Fibroblast of lung (primary cell): ENCODE measurements around the gene DSCAML1. TPM values are rescaled to one million over a fixed set of nuclear protein-coding genes. Genes with fewer than 3 reads are reported as not detected.

ENCODE experiments used
- DNase-seq, 2 donors: peaks; one replicate each; pipeline versions ENCODE4 v3.0.0 to v3.0.0-alpha.2; 2010; ENCODE audit warnings: low read depth in 2 of 2
- H2AFZ ChIP-seq: 2 replicates; pipeline ENCODE4 v1.5.1; 2012; ENCODE audit warnings: low read length, control low read depth, inconsistent platforms
- H3K27ac ChIP-seq: 2 replicates; pipeline ENCODE4 v1.5.1; 2011; ENCODE audit warnings: low read length, control low read depth; ENCODE audit not compliant: insufficient read depth
- H3K27me3 ChIP-seq: 2 replicates; pipeline ENCODE4 v1.5.1; 2011; ENCODE audit warnings: mild to moderate bottlenecking, low read length; ENCODE audit not compliant: control insufficient read depth, insufficient read depth
- H3K36me3 ChIP-seq: 2 replicates; pipeline ENCODE4 v1.5.1; 2011; ENCODE audit warnings: low read length; ENCODE audit not compliant: control insufficient read depth, insufficient read depth
- H3K4me1 ChIP-seq: 2 replicates; pipeline ENCODE4 v1.5.1; 2011; ENCODE audit warnings: low read length; ENCODE audit not compliant: control insufficient read depth, insufficient read depth; ENCODE audit errors: extremely low read depth
- H3K4me2 ChIP-seq: 2 replicates; pipeline ENCODE4 v1.5.1; 2011; ENCODE audit warnings: low read length, control low read depth; ENCODE audit not compliant: insufficient read depth; ENCODE audit errors: extremely low read depth
- H3K4me3 ChIP-seq, 4 experiments: fragments of 200-600 bp in 1 of 4; sonication (generic) in 1 of 4; replicated peaks in 1 of 4; 2 replicates each; pipeline ENCODE4 v1.5.1; 2011 to 2016; ENCODE audit warnings: low read length in 4 of 4, low read depth in 3 of 4, mild to moderate bottlenecking in 3 of 4, control low read depth in 2 of 4, inconsistent platforms in 1 of 4, mixed read lengths in 1 of 4; ENCODE audit not compliant: insufficient read depth in 1 of 4; ENCODE audit errors: control extremely low read depth in 1 of 4
- H3K79me2 ChIP-seq: 2 replicates; pipeline ENCODE4 v1.5.1; 2012; ENCODE audit warnings: mild to moderate bottlenecking, low read length, inconsistent platforms; ENCODE audit not compliant: control insufficient read depth, insufficient read depth
- H3K9ac ChIP-seq: 2 replicates; pipeline ENCODE4 v1.5.1; 2011; ENCODE audit warnings: mild to moderate bottlenecking, low read length, control low read depth; ENCODE audit not compliant: insufficient read depth
- H3K9me3 ChIP-seq: 2 replicates; pipeline ENCODE4 v1.5.1; 2012; ENCODE audit warnings: low read depth, low read length; ENCODE audit not compliant: control insufficient read depth, insufficient read depth
- H4K20me1 ChIP-seq: 2 replicates; pipeline ENCODE4 v1.5.1; 2011; ENCODE audit warnings: low read length; ENCODE audit not compliant: control insufficient read depth, insufficient read depth; ENCODE audit errors: extremely low read depth
- EZH2 ChIP-seq: IDR thresholded peaks from 2 replicates; pipeline ENCODE4 v1.5.1; 2012; ENCODE audit warnings: low read length, control low read depth, mild to moderate bottlenecking; ENCODE audit errors: missing control alignments
- polyA plus RNA-seq, 2 donors: library from polyadenylated mRNA; depleted of rRNA in 1 of 2; stranded (reverse) in 1 of 2; unstranded in 1 of 2; fragments of >200 nt; gene quantifications; 2 replicates each; pipeline ENCODE4 v1.2.1, GENCODE V29; 2011 to 2012; ENCODE audit warnings: missing spikeins in 1 of 2
- total RNA-seq: library from RNA; depleted of rRNA; stranded (reverse); fragments of >200 nt; gene quantifications from 2 replicates; pipeline ENCODE4 v1.2.1, GENCODE V29; 2014
- TF ChIP-seq, protein P1 (sequence below), 2 donors: IDR thresholded peaks in 1 of 2; conservative IDR thresholded peaks in 1 of 2; 1 replicate in 1 of 2; 2 replicates in 1 of 2; pipeline ENCODE4 v1.5.1; 2011 to 2012; ENCODE audit warnings: low read length in 2 of 2, control low read depth in 1 of 2, inconsistent platforms in 1 of 2, low read depth in 1 of 2, mild to moderate bottlenecking in 1 of 2

DSCAML1 gene
- total and polyA plus RNA-seq, 2 donors (not counting 1 experiment from before 2014, with no cell fraction given) = not detected

DNA sequence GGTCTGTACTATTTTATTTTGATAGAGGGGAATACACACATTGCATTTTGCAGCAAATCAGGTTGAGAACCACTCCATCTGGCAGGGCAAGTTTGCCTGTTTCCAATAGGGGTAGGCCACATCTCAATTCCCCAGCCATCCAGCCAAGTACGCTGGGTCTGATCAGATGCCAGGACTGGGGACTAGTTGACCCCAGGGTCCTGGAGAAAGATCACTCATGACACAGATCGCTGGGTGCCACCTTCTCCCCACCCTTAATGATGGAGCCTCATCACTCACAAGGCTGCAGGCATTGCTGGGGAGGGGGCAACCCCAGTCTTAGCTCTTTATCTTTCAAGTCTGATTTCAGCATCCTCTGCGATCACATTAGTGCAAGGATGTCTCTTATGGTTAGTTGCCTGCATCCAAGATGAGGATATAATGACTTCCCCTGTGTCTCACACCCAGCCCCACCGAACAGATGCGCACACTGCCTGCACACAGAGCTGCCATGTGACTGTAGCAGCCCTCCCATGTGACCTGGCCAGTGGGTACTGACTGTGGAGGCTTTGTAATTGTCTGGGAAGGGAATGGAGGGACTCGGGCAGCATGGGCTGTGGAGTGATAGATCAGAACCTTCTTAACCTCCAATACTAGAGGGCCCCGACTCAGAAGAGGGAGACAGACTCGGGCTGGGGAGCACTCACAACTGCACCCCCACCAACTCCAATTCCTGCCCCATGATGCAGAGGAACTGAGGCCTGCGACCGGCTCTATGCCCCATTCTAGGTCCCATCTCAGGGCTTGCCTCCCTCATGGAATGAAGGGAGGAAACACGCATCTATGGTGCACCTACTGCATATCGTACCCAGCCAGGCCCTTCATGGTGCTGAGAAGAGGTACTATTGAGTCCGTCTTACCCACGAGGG, 155.8 kb downstream of the DSCAML1 start:
- no peak overlapping the region for H3K4me2 ChIP-seq
- no peak overlapping the region for H3K4me3 ChIP-seq
- TF ChIP-seq, protein P1, sequence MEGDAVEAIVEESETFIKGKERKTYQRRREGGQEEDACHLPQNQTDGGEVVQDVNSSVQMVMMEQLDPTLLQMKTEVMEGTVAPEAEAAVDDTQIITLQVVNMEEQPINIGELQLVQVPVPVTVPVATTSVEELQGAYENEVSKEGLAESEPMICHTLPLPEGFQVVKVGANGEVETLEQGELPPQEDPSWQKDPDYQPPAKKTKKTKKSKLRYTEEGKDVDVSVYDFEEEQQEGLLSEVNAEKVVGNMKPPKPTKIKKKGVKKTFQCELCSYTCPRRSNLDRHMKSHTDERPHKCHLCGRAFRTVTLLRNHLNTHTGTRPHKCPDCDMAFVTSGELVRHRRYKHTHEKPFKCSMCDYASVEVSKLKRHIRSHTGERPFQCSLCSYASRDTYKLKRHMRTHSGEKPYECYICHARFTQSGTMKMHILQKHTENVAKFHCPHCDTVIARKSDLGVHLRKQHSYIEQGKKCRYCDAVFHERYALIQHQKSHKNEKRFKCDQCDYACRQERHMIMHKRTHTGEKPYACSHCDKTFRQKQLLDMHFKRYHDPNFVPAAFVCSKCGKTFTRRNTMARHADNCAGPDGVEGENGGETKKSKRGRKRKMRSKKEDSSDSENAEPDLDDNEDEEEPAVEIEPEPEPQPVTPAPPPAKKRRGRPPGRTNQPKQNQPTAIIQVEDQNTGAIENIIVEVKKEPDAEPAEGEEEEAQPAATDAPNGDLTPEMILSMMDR (conservative IDR thresholded peaks at IDR 0.05 in 1 of 2, IDR thresholded peaks at IDR 0.05 in 1 of 2; ENCODE audit: low read depth in 1 of 2, low read length in 2 of 2) = no peak
- no peak for TF ChIP-seq EZH2
- no peaks in the 10 kb centered on the region for H3K27me3 ChIP-seq
- DNase-seq = no peak
- no peaks in the 10 kb centered on the region for H3K36me3 ChIP-seq
- no peak overlapping the region for H3K9ac ChIP-seq
- H4K20me1 ChIP-seq = no peaks in the 10 kb centered on the region
- no peaks in the 10 kb centered on the region for H3K79me2 ChIP-seq
- no peaks in the 10 kb centered on the region for H3K9me3 ChIP-seq
- no peak overlapping the region for H2AFZ ChIP-seq
- H3K27ac ChIP-seq = no peak overlapping the region
- no peaks in the 10 kb centered on the region for H3K4me1 ChIP-seq

- H3K4me3 ChIP-seq = no peak overlapping the region
- no peaks in the 10 kb centered on the region for H3K27me3 ChIP-seq
These were observed 157.0 kb downstream of the DSCAML1 start for GRCh38 chr11:117640041-117640440.

GRCh38 chr11:117639601-117640000, 157.4 kb downstream of the DSCAML1 start:
- TF ChIP-seq EZH2 = no peak
- TF ChIP-seq, protein P1 (conservative IDR thresholded peaks at IDR 0.05 in 1 of 2, IDR thresholded peaks at IDR 0.05 in 1 of 2; ENCODE audit: low read depth in 1 of 2, low read length in 2 of 2) = no peak
- Histone ChIP-seq H3K27ac (no peak overlapping the region), H3K4me3 (no peak overlapping the region), H3K36me3 (no peaks in the 10 kb centered on the region), H3K4me1 (no peaks in the 10 kb centered on the region), H3K79me2 (no peaks in the 10 kb centered on the region), H3K9me3 (no peaks in the 10 kb centered on the region), H3K9ac (no peak overlapping the region), H4K20me1 (no peaks in the 10 kb centered on the region), H3K27me3 (no peaks in the 10 kb centered on the region), H3K4me2 (no peak overlapping the region), H2AFZ (no peak overlapping the region)
- DNase-seq = no peak

More at GRCh38 chr11:117640041-117640440, 157.0 kb downstream of the DSCAML1 start:
- no peak for DNase-seq
- H3K27ac ChIP-seq = no peak overlapping the region
- no peaks in the 10 kb centered on the region for H4K20me1 ChIP-seq
- no peak for TF ChIP-seq EZH2
- TF ChIP-seq, protein P1 (conservative IDR thresholded peaks at IDR 0.05 in 1 of 2, IDR thresholded peaks at IDR 0.05 in 1 of 2; ENCODE audit: low read depth in 1 of 2, low read length in 2 of 2) = no peak
- no peak overlapping the region for H3K9ac ChIP-seq
- no peaks in the 10 kb centered on the region for H3K9me3 ChIP-seq
- no peaks in the 10 kb centered on the region for H3K4me1 ChIP-seq
- H3K4me2 ChIP-seq = no peak overlapping the region
- no peak overlapping the region for H2AFZ ChIP-seq
- H3K36me3 ChIP-seq = no peaks in the 10 kb centered on the region
- no peaks in the 10 kb centered on the region for H3K79me2 ChIP-seq
